SJCRH30 (cell line): ENCODE data around the gene FKBP14. TPM values are rescaled to one million over a fixed set of nuclear protein-coding genes. Genes with fewer than 3 reads are reported as not detected.
"Not testable (repeated sequence)": the region's sequence is repeated elsewhere in the genome, so short reads cannot be mapped to it uniquely, and the experiment has no call there.

ENCODE experiments used
- DNase-seq, 2 experiments: peaks; one replicate each; pipeline ENCODE4 v3.0.0-alpha.2; 2015 to 2020
- H3K27ac ChIP-seq: fragments of 250-450 bp; sonication (Bioruptor Pico); 2 replicates; pipeline ENCODE4 v1.5.1; 2020; ENCODE audit warnings: mild to moderate bottlenecking, moderate library complexity
- H3K27me3 ChIP-seq: fragments of 250-450 bp; sonication (Bioruptor Pico); 2 replicates; pipeline ENCODE4 v1.5.1; 2020; ENCODE audit warnings: mild to moderate bottlenecking, moderate library complexity
- H3K36me3 ChIP-seq: fragments of 250-450 bp; sonication (Bioruptor Pico); 2 replicates; pipeline ENCODE4 v1.5.1; 2020; ENCODE audit warnings: mild to moderate bottlenecking, moderate library complexity
- H3K4me1 ChIP-seq: fragments of 250-450 bp; sonication (Bioruptor Pico); 2 replicates; pipeline ENCODE4 v1.5.1; 2020; ENCODE audit warnings: mild to moderate bottlenecking, moderate library complexity
- H3K4me3 ChIP-seq: fragments of 250-450 bp; sonication (Bioruptor Pico); 2 replicates; pipeline ENCODE4 v1.5.1; 2020; ENCODE audit warnings: mild to moderate bottlenecking, moderate library complexity
- H3K9me3 ChIP-seq: fragments of 250-450 bp; sonication (Bioruptor Pico); replicated peaks from 2 replicates; pipeline ENCODE4 v1.5.1; 2020; ENCODE audit warnings: mild to moderate bottlenecking, moderate library complexity
- total RNA-seq: library from RNA; depleted of rRNA; stranded (reverse); fragments of >200 nt; shearing (Covaris generic); gene quantifications from 2 replicates; pipeline ENCODE4 v1.2.3, GENCODE V29; 2014; rRNA removed

FKBP14 gene, protein sequence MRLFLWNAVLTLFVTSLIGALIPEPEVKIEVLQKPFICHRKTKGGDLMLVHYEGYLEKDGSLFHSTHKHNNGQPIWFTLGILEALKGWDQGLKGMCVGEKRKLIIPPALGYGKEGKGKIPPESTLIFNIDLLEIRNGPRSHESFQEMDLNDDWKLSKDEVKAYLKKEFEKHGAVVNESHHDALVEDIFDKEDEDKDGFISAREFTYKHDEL
- total RNA-seq = 23.7 and 29.7 TPM in 2 replicates

- DNase-seq = peak; percentile 99 to 100
- Histone ChIP-seq H3K9me3 (no peaks in the 10 kb centered on the region), H3K4me1 (0 out of 2 replicates have a peak, but pooled peaks cover 3% of the 10 kb centered on the region), H3K27me3 (no peaks in the 10 kb centered on the region), H3K4me3 (peak within 1 kb of the TSS; percentile 86), H3K36me3 (no peaks in the 10 kb centered on the region), H3K27ac (peak within 1 kb of the TSS; percentile 36)
Measured at GRCh38 chr7:30026229-30027064, at the start of gene FKBP14. Gene FKBP14, minus strand, starts transcription at chr7:30026702. Its CDS starts 194 bp downstream, at chr7:30026508.

DNA sequence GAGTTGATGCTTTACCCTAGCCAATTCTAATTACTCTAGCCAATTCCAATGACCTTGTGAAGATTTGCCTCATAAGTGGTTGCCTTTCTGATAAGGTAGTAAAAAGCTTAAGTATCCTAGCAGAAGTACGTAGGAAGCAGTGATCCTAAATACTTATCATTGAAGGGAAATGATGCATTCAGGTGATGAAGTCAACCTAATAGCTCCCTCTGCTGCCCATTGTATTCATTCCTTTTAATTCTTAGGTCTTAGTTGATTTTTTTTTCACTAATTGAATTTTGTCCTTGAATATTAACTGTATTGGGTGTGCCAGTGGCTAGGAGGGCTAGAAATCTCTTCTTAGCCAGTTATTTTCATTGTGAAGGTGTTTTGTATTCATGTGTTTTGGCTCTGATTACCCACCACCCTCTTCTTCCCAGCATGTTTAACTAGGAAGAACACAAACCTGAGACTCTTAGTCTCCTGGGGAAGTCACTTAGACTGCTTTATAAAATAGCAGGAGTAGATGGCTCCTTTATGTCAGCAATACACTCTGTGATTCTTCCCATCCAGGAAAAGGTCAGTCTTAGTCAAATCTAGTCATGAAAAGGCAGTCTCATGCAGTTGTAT, 48.0 kb upstream of the FKBP14 start:
- Histone ChIP-seq H3K27me3 (no peaks in the 10 kb centered on the region), H3K9me3 (no peaks in the 10 kb centered on the region), H3K27ac (no peak overlapping the region), H3K36me3 (peaks cover 9% of the 10 kb centered on the region; the same call in 1 of the 2 replicates), H3K4me1 (no peaks in the 10 kb centered on the region), H3K4me3 (no peak overlapping the region)
- DNase-seq = peak in 1 of 2 experiments; percentile 63

- H3K36me3 ChIP-seq = peaks cover 2% of the 10 kb centered on the region; the same call in 1 of the 2 replicates
- no peaks in the 10 kb centered on the region for H3K9me3 ChIP-seq
- H3K4me3 ChIP-seq = no peak overlapping the region
- no peaks in the 10 kb centered on the region for H3K4me1 ChIP-seq
- no peak for DNase-seq
- H3K27me3 ChIP-seq = no peaks in the 10 kb centered on the region
- no peak overlapping the region for H3K27ac ChIP-seq
Measured at GRCh38 chr7:30072735-30073134, 46.2 kb upstream of the FKBP14 start.

DNA sequence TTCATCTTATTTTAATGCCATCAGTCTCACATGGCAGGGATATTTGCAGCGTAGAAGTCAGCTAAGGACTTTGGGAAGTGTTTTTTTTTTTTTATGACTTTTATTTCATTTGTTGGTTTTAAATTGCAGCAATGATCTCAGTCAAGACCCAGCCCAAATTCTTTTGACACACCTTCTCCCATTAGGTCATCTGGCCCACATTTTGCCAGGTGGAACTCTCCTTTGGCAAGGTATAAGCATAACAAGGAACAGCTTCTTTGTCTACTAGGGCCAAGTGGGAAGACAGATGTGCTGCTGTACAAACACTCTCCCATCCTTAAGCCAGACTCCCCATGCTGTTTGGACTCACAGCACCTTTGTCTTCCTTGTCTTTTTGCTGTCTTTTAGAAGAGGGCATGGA, 43.5 kb upstream of the FKBP14 start:
- DNase-seq = no peak
- H3K36me3 ChIP-seq = peaks cover 4% of the 10 kb centered on the region
- no peak overlapping the region for H3K4me3 ChIP-seq
- no peaks in the 10 kb centered on the region for H3K9me3 ChIP-seq
- no peaks in the 10 kb centered on the region for H3K4me1 ChIP-seq
- no peak overlapping the region for H3K27ac ChIP-seq
- H3K27me3 ChIP-seq = no peaks in the 10 kb centered on the region

- Histone ChIP-seq H3K27ac (no peak overlapping the region), H3K9me3 (no peaks in the 10 kb centered on the region), H3K4me1 (no peaks in the 10 kb centered on the region), H3K27me3 (no peaks in the 10 kb centered on the region), H3K4me3 (no peak overlapping the region), H3K36me3 (peaks cover 4% of the 10 kb centered on the region)
- no peak for DNase-seq
Measured at GRCh38 chr7:30069096-30069867, 42.8 kb upstream of the FKBP14 start.

- Histone ChIP-seq H3K27ac (no peak overlapping the region), H3K4me3 (no peak overlapping the region)
- no peak for DNase-seq
Measured at GRCh38 chr7:30068117-30068516, 41.6 kb upstream of the FKBP14 start.

GRCh38 chr7:30066687-30067086, 40.2 kb upstream of the FKBP14 start:
- Histone ChIP-seq H3K27me3 (no peaks in the 10 kb centered on the region), H3K4me1 (no peaks in the 10 kb centered on the region), H3K36me3 (peaks cover 3% of the 10 kb centered on the region), H3K9me3 (no peaks in the 10 kb centered on the region), H3K27ac (no peak overlapping the region), H3K4me3 (no peak overlapping the region)
- DNase-seq = no peak

More at GRCh38 chr7:30068117-30068516, 41.6 kb upstream of the FKBP14 start:
- Histone ChIP-seq H3K27me3 (no peaks in the 10 kb centered on the region), H3K36me3 (peaks cover 4% of the 10 kb centered on the region), H3K9me3 (no peaks in the 10 kb centered on the region), H3K4me1 (no peaks in the 10 kb centered on the region)

- Histone ChIP-seq H3K4me1 (no peaks in the 10 kb centered on the region), H3K36me3 (peaks cover 7% of the 10 kb centered on the region), H3K4me3 (no peak overlapping the region), H3K27ac (no peak overlapping the region), H3K27me3 (no peaks in the 10 kb centered on the region), H3K9me3 (no peaks in the 10 kb centered on the region)
- DNase-seq = no peak
Measured at GRCh38 chr7:30065746-30066145, 39.2 kb upstream of the FKBP14 start.

DNA sequence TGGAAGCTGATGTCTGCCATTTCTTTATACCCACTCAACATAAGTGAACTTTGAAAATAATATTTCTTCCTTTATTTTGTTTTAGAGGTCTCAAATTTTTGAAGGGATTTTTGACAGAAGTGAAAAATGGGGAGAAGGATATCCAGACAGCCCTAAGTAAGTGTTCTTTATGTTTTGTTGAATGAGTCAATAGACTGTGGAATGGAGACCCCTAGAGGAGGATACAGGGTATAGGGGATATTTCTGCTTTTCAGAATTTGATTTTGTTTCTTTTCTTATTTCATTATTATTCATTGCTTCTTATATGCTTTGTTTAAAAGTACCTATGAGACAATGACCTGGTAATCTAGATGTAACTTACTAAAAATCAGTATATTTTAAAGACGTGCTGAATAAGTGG, 36.1 kb upstream of the FKBP14 start:
- H3K36me3 ChIP-seq = peaks cover 5% of the 10 kb centered on the region
- no peaks in the 10 kb centered on the region for H3K27me3 ChIP-seq
- peak in 1 of 2 experiments; percentile 62 for DNase-seq
- no peak overlapping the region for H3K4me3 ChIP-seq
- H3K4me1 ChIP-seq = no peaks in the 10 kb centered on the region
- no peaks in the 10 kb centered on the region; the same call in 1 of the 2 replicates for H3K9me3 ChIP-seq
- no peak overlapping the region for H3K27ac ChIP-seq

DNA sequence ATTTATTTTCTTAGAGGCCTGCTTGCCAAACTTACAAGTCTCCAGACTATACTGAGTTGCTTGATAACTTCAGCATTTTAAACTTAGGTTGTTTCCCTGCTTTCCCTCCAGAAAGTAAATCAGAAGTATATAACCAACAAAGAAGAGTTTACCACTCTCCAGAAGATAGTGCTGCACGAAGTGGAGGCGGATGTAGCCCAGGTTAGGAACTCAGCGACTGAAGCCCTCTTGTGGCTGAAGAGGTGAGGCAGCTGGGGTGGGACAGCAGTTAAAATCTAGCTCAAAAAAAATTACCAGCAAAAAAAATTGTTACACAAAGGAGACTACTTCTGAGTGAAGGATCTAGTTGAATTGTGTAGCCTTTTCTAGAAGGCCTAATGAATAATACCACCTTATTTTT, 35.3 kb upstream of the FKBP14 start:
- not testable (repeated sequence) for H3K36me3 ChIP-seq, H3K9me3 ChIP-seq, H3K27ac ChIP-seq, H3K27me3 ChIP-seq, H3K4me1 ChIP-seq, H3K4me3 ChIP-seq
- DNase-seq = peak; percentile 27 to 38

- Histone ChIP-seq H3K4me3 (no peak overlapping the region), H3K27me3 (no peaks in the 10 kb centered on the region), H3K4me1 (no peaks in the 10 kb centered on the region), H3K27ac (no peak overlapping the region), H3K9me3 (no peaks in the 10 kb centered on the region; the same call in 1 of the 2 replicates), H3K36me3 (peaks cover 7% of the 10 kb centered on the region)
- no peak for DNase-seq
Measured at GRCh38 chr7:30057741-30058140, 31.2 kb upstream of the FKBP14 start.

DNA sequence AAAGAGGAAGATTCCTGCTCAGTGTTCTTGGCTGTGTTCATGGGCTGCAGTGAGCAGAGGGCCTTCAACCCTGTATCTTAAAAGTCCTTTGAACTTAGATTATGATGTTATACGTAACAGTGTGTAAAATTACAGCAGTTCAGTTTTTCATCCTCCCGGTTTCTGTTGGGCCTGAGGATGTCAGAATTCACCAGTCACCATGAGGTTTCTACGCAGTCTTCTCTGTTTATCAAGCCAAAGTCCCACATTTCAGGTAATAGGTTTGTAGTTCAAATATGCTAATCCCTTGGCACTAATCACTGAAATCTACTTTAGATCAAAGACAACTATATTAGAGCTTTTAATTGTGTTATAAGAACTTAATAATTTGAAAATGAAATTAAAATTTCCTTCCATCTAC, 26.6 kb upstream of the FKBP14 start:
- no peaks in the 10 kb centered on the region for H3K27me3 ChIP-seq
- no peaks in the 10 kb centered on the region for H3K4me1 ChIP-seq
- no peak overlapping the region for H3K4me3 ChIP-seq
- H3K36me3 ChIP-seq = peaks cover 2% of the 10 kb centered on the region
- H3K27ac ChIP-seq = no peak overlapping the region
- DNase-seq = no peak
- H3K9me3 ChIP-seq = no peaks in the 10 kb centered on the region

DNA sequence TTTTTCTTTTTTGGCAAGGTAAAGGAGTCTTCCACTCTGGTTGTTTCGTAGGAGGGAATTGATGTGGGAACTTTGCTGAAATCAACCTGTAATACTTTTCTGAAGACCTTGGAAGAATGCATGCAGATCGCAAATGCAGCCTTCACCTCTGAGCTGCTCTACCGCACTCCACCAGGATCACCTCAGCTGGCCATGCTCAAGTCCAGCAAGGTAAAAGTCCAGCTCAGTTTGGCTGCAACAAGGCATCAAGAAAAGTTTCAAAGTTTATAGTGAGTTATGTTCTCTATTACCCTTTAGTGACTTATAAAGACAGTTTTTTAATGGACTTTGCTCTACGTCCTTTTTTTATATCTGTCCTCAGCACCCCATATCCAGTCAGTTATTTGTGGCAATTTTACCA, 22.7 kb upstream of the FKBP14 start:
- H3K4me3 ChIP-seq = no peak overlapping the region
- no peaks in the 10 kb centered on the region for H3K9me3 ChIP-seq
- H3K27me3 ChIP-seq = no peaks in the 10 kb centered on the region
- no peak for DNase-seq
- H3K4me1 ChIP-seq = no peaks in the 10 kb centered on the region
- peaks cover 10% of the 10 kb centered on the region for H3K36me3 ChIP-seq
- H3K27ac ChIP-seq = no peak overlapping the region

DNA sequence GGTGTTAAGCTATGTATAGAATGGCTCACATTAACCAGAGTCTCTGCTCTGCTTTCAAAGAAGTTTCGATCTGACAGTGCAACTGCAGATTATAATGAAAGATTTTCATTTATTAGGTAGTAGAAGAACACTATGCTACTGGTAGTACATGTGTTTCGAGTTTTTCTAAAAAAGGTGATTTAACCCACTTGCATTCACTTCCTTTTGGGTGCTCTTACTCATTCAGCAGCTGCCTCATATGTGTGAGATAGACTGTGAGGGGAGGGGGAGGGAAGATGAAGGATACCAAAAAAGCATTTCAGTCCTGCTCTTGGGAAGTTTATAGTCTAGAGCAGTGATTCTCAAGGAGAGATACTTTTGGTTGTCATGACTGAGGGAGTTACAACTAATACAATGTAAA, 22.1 kb upstream of the FKBP14 start:
- Histone ChIP-seq H3K4me1 (no peaks in the 10 kb centered on the region), H3K27me3 (no peaks in the 10 kb centered on the region), H3K36me3 (peaks cover 10% of the 10 kb centered on the region), H3K4me3 (no peak overlapping the region), H3K9me3 (no peaks in the 10 kb centered on the region), H3K27ac (no peak overlapping the region)
- DNase-seq = no peak
